Activated T-helper 9 cell treated with anti-CD3 and anti-CD28 coated beads, Interleukin-2, amount 50 U/mL, for 16 hours (primary cell): ENCODE results near the gene THADA.
A peak's percentile ranks its signal among the peaks of the same experiment; 100 is the strongest.
"Not testable (repeated sequence)": the region's sequence is repeated elsewhere in the genome, so short reads cannot be mapped to it uniquely, and the experiment has no call there.

Experiments
- DNase-seq: peaks from one replicate; pipeline ENCODE4 v3.0.0-alpha.2; 2020; ENCODE audit warnings: low read depth

Gene THADA

GRCh38 chr2:43595603-43596412, at the start of gene THADA:
TSS of gene THADA (minus strand) at chr2:43596038. CDS start at chr2:43592392, 3,646 bp downstream.
- peak; percentile 95 for DNase-seq

GRCh38 chr2:43643680-43644079, 47.8 kb upstream of the THADA start:
- no peak for DNase-seq

GRCh38 chr2:43642363-43642762, 46.5 kb upstream of the THADA start:
- DNase-seq, result no peak

GRCh38 chr2:43637030-43637803, 41.4 kb upstream of the THADA start, which contains the start of gene PLEKHH2:
TSS of gene PLEKHH2 (plus strand) at chr2:43637260. CDS start at chr2:43644674, 7,414 bp downstream.
- DNase-seq, result peak; percentile 77

GRCh38 chr2:43636621-43637020, 40.8 kb upstream of the THADA start:
- no peak for DNase-seq

- not testable (repeated sequence) for DNase-seq
Observed at GRCh38 chr2:43636153-43636552, 40.3 kb upstream of the THADA start.

GRCh38 chr2:43634604-43635306, 38.9 kb upstream of the THADA start:
- no peak for DNase-seq

- no peak for DNase-seq
Observed at GRCh38 chr2:43631618-43632317, 35.9 kb upstream of the THADA start.

GRCh38 chr2:43622931-43623451, 27.2 kb upstream of the THADA start:
- DNase-seq, result no peak

GRCh38 chr2:43619511-43619910, 23.7 kb upstream of the THADA start:
- no peak for DNase-seq

- DNase-seq, result no peak
Observed at GRCh38 chr2:43616967-43617680, 21.3 kb upstream of the THADA start.

GRCh38 chr2:43612944-43613343, 17.1 kb upstream of the THADA start:
- DNase-seq, result no peak

GRCh38 chr2:43611987-43612894, 16.4 kb upstream of the THADA start:
- peak; percentile 34 for DNase-seq

- no peak for DNase-seq
Observed at GRCh38 chr2:43610361-43610760, 14.5 kb upstream of the THADA start.

GRCh38 chr2:43609290-43609918, 13.6 kb upstream of the THADA start:
- no peak for DNase-seq

GRCh38 chr2:43605851-43606250, 10.0 kb upstream of the THADA start:
- no peak for DNase-seq

GRCh38 chr2:43605079-43605655, 9.3 kb upstream of the THADA start:
- DNase-seq, result no peak

GRCh38 chr2:43604674-43605073, 8.8 kb upstream of the THADA start:
- DNase-seq, result no peak

GRCh38 chr2:43600596-43600995, 4.8 kb upstream of the THADA start:
- DNase-seq, result not testable (repeated sequence)
